GM18519 (cell line): ENCODE results near the gene ADGRV1.
"Not testable (repeated sequence)": the region's sequence is repeated elsewhere in the genome, so short reads cannot be mapped to it uniquely, and the experiment has no call there.

Experiments
- ATAC-seq: cut with Tn5 transposase; IDR thresholded peaks from one replicate; pipeline ENCODE4 v1.9.1; 2021; ENCODE audit warnings: mild to moderate bottlenecking, moderate library complexity; ENCODE audit not compliant: unreplicated experiment, low FRiP score

ADGRV1 gene

DNA sequence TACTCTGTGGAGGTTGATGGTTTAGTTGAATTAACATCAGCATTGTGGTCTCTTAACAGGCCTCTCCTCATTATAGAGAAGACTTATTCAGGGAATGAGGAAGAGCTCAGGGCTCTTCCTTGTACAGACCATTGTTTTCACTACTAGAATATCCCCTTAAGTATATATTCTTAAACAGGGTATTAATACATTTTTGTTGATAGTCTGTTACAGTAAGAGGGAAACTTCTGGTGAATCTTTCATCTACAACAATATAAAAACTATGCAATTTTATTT is 330.7 kb downstream of the ADGRV1 start:
- no peak for ATAC-seq

DNA sequence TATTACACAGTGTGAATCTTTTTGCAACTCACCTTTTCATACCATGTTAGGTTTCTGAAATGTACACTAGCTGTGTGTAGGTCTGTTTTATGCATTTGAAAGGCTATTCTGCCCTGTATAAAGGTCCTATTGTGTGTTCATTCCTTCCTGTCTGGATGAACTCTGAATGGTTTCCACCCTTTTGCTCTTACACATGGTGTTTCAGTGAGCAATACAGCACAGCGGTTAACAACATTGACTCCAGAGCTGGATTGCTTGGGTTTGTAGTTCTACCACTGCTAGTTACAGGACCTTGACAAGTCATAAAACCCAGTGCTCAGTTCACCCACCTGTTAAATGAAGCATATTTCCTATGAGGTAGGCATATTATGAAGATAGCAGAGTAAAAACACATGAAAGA is 331.6 kb downstream of the ADGRV1 start:
- ATAC-seq = no peak

DNA sequence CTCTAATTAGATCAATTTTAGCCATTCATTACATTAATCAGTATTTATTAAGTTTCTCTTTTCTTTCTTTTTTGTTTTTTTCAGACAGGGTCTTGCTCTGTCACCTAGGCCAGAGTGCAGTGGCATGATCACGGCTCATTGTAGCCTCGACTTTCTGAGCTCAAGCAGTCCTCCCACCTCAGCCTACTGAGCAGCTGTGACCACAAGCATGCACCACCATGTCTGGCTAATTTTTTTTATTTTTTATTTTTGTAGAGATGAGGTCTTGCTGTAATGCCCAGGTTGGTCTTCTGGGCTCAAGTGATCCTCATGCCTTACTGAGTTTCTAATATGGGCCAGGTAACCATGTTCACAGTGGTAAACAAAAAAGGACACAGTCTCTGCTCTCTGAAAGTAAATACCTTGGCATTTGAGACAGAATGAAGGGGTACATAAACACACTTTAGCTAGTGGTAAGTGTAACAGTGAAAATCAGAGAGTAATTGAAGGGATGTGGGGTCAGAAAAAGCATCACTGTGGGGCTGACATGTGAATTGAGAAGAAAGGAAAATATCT is 336.3 kb downstream of the ADGRV1 start:
- no peak for ATAC-seq

DNA sequence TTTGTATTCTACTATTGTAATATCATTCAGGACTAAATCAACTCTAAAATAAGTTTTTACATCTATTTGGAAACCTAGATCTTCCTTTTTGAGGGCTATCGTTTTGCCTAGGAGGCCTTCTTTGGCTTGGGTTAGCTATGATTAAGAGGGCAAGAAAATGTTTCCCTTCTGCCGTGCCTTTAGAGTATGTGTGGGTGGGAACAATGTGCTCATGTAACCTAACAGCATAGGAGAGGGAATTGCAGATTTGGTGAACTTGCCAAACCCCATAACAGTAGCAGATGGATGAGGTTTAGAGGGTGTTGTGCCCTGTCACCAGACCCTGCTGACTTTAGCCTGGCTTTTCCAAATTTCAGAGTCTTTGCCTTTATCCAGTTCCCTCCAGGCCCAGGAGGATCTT is 339.0 kb downstream of the ADGRV1 start:
- ATAC-seq = no peak

DNA sequence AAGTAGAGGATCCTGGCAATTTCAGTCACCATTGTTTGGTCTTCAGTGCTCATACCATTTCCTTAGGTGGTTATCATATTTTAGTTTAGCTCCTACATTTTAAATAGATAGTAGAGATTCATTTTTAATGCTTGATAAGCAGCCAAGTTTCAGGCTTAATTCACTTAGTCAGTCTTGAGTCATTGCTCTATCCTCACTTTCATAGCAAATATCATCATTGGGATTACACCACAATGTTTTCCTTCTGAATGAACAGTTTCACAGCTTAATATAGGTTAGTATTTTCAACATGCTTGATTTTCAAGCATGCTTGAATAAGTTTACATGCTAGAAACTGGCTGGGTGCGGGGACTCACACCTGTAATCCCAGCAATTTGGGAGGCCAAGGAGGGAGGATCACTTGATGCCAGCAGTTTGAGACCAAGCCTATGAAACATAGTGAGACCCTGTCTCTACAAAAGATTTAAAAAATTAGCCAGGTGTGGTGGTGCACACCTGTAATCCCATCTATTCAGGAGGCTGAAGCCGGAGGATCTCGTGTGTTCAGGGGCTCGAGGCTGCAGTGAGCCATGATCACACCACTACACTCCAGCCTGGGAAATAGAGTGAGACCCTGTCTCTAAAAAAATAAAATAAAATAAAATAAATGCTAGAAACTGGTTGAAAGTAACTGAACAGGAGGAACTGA is 339.9 kb downstream of the ADGRV1 start:
- ATAC-seq = no peak

DNA sequence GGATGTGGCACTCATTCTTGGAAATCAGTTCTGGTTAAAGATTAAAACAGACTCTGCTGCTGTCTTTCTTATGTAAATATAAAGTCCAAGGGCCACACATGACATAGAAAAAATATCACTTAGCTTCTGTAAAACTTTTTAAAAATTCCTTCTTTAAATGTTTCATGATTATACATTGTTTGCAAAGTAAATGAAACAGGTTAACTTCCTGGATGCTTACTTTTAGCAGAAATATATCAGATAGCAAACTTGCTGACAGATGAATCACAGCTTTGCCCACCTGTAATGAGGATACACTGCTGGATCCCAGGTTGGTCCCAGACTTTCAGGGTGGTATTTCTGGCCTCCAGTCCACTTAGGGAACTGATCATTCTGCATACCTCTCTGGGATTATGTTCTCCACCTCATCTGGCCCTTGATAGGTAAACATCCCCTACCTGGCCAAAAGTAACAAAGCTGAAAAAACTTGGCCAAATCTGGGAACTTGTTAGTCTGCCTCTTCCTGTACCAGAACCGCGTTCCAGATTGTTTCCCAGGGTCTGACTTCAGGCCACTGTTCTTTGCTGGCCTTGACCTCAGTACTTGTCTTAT is 340.5 kb downstream of the ADGRV1 start:
- ATAC-seq = no peak

DNA sequence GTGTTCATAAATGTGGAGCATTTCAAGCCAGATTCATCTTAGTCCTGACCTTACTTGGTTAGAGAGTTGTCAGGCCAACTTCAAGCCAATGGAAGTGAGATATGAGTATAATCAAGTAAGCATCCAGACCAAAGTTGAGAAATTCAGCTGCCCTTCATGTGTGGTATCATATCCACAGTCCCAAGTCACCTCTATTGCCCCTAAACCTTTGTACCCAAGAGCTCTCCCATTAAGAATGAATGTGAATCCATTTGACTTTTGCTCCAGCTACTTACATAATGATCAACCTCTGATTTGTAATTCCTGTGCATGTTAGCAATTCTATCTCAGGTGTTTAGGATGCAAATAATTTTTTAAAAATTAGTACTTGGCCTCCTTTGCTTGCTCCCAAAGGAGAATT is 342.7 kb downstream of the ADGRV1 start:
- ATAC-seq = no peak

DNA sequence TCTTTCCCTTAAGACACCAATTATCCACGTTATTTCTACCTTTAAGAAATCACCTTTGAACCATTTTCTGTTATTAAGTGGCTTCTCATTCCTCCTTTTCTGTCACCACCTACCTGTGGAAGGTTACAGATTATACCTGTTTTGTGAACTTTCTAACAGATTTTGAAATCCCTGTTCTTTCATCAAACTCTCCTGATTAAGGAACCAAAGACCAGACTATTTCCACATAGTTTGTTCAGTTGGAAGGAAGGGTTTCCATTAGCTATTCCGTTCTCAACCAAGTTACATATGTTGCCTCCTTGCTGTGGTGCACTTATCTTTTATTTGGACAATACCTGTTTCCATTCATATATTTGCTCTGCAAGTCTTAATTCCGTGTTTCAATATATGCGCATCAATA is 343.6 kb downstream of the ADGRV1 start:
- no peak for ATAC-seq

DNA sequence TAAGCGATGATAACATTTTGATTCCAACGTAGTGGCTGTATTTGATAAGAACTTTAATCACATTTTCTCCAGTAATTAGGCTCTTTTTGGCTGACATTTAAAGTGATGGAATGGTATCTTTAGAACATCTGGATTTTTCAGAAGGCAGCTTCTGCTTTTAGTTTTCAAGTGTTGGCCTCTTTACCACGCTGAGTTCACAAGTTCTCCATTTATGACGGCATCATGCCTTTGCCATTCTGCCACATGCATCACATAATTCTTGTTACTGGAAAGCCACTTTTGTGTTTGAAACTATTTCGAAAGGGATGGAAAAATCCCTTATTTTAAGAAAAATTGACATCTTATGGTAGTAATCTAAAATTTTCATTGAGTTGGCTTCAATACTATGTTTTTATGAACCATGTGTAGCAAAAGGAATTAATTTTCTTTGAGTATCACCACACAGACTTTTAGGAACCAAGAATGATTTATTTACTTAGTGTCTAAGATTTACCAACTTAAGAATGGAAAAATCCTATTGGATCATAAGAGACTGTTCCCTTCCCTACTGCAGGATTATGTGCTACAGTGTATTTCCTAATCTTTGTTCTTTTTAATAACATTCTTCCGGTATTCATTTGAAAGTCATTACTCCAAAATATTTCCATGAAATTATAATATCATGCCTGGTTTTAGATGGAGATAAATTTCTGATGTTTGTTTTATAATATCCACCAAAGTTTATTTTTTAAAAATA is 344.2 kb downstream of the ADGRV1 start:
- no peak for ATAC-seq

DNA sequence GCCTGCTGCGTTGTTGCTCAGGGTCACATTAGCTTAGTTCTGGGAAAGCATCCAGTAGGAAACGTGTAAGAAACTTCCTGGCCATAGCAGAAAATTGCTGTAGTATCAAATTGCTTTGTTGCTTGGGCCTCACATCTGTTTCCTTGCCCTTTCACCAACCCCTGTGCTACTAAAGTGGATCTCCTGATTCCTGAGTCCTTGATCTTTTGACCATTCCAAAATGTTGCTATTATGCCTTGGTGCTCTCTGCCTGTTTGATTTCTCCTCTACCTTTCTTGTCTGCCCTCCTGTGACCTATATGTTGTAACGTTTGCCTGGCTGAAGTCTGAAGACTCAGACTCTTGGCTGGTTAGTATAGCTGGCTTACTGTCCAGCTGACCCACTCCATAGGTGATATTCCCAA is 350.5 kb downstream of the ADGRV1 start:
- ATAC-seq = no peak

DNA sequence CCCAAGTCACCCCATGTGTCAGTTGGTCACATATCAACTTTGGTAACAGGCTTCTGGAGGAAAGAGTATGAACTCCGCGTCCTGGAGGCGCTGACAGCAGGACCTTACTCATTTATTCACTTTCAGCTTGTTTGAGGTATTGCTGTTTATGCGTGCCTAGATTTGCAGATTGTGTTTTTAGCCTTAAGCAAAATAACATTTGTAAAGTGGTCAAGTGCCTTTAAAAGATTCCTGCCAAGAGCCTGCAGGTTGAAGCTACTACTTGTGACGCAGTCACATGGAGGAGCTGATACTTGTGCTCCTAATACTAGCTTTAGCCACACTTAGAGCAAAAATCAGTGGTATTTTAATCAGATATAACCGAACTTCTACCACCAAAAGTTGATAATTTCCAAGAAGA is 351.3 kb downstream of the ADGRV1 start:
- ATAC-seq = no peak

DNA sequence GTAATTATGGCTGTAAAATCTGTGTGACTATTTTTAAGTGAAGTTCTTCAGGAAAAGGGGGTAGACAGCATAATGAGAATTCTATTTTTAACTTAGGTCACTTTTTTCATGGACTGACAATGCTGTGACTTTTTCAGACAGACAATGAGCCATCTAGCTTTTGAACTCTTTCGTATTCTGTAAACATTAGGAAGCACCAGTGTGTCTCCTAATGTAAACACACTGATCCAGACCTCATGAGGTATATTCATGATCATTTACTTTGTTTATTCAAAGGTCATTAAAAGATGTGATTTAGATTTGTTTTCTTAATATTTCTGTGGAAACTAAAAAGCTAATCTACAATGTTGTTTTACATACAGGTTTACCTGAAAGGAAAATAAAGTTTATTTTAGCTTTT is 352.6 kb downstream of the ADGRV1 start:
- no peak for ATAC-seq

DNA sequence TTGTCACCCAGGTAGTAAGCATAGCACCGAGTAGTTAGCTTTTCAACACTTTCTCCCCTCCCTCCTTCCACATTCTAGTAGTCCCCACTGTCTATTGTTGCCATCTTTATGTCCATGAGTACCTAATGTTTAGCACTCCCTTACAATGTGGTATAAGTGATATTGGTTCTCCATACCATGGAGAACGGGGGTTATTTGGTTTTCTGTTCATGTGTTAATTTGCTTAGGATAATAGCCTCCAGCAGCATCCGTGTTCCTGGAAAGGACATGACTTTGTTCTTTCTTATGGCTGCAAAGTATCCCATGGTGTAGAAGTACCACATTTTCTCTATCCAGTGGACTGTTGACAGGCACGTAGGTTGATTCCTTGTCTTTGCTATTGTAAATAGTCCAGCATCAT is 353.9 kb downstream of the ADGRV1 start:
- no peak for ATAC-seq

DNA sequence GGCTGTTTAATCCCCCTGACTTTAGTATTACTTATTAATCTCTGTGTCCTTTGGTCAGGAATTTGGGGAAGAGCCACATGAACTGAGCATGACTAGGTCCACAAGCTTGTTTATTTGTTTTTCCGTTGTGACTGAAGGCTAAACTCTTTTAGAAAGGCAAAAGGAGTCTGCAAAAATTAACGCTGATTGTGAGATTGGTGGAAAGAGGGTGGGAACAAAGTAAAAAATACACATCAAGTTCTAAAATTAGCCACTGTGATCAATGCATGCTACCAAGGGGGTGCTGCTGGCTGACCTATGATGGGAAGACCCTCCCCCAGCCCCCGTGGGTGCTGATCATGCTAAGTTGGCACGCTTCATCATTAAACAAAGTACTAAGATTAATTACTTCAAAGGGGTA is 356.8 kb downstream of the ADGRV1 start:
- ATAC-seq = no peak

DNA sequence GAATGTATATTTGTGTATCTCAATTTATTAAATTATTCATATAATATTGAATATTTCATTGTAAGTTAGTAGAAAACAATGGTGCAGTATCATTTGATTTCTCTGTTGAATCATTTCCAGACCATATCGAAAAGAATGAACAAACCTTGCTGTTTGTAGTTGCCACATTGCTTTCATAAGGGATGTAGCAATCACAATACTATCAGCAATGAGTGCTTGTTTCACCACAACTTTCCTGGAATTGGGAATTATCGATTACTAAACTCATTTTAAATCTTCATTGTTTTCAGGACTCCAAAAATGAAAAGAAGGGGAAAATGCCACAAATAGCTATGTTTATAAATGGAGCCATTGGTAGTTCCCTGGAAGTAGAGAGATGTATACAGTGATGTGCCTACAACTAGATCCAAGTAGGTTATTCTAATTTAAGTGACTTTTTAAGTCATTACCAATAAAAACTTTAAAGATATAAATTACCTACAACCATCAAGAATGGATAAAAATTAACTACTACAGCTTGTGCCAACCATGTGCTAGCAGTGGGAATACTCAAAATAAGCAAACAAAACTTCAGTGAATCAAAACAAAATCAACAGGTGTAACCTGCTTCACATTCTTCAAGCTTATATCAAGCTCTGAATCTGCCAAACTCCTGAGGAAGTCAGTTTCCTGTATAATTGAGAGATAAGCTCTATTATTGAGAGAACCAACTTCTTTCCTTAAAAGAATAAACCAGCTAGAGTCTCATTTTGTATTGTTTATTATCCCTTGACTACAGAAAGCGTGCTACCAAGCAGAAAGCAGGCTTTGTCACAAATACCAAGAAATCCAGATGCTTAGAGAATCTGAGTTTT is 358.6 kb downstream of the ADGRV1 start:
- no peak for ATAC-seq

DNA sequence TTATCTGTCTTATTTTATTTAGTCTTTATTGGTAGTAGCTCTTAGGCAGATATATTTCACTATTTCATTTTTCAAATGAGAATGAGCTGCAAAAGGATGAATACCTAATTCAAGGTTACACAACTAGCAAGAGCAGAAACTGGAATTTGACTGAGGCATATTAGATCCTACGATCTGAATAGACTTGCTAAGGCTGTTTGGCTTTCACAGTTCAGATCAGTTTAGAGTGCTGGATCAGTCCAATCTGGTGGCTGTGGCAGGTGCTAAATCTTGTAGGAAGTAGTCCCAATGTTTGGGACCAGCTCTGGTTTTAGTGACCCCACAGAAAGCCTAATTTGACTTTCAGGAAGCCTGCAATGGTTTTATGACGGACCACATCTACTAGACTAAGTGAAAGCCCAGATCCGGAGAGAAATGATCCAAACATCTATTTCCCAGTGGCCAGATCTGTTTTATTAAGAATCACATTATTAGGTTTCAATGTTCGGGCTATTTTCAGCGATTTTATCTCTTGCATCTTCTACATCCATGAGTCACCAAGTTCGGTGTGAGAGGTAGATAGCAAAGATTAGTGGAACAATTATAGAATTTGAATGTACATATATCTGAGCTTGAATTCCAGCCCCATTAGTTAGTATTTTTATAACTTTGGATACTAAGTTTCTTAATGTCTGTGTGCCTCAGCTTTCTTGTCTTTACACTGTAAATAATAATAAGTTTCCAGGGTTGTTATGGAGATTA is 359.5 kb downstream of the ADGRV1 start:
- ATAC-seq = no peak

DNA sequence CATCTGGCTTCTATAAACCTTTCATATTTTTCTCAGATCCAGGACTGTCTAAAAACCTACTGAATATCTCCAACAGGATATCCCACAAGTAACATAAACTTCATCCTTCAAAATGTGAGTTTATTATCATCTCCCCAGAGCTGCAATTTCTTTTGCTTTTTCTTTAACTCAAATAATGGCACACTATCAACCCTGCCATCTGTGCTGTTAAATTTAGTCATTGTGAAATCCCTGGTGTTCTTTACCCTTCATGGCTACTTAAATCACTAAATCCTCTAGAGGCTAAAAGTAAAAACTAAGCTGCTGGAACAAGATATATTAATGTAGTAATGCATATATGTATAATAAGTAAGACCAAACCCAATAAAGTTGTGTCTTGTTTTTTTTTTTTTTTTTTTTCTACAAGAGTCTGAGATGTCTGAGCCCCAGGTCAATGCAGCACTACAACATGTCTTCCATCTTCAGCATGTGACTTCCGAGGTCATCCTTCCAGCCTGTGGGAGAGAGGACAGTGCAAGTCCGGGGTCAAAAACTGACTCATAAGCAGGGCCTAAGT is 362.9 kb downstream of the ADGRV1 start:
- ATAC-seq = no peak

DNA sequence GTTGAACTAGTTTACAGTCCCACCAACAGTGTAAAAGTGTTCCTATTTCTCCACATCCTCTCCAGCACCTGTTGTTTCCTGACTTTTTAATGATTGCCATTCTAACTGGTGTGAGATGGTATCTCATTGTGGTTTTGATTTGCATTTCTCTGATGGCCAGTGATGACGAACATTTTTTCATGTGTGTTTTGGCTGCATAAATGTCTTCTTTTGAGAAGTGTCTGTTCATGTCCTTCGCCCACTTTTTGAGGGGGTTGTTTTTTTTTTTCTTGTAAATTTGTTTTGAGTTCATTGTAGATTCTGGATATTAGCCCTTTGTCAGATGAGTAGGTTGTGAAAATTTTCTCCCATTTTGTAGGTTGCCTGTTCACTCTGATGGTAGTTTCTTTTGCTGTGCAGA is 365.6 kb downstream of the ADGRV1 start:
- ATAC-seq = not testable (repeated sequence)

DNA sequence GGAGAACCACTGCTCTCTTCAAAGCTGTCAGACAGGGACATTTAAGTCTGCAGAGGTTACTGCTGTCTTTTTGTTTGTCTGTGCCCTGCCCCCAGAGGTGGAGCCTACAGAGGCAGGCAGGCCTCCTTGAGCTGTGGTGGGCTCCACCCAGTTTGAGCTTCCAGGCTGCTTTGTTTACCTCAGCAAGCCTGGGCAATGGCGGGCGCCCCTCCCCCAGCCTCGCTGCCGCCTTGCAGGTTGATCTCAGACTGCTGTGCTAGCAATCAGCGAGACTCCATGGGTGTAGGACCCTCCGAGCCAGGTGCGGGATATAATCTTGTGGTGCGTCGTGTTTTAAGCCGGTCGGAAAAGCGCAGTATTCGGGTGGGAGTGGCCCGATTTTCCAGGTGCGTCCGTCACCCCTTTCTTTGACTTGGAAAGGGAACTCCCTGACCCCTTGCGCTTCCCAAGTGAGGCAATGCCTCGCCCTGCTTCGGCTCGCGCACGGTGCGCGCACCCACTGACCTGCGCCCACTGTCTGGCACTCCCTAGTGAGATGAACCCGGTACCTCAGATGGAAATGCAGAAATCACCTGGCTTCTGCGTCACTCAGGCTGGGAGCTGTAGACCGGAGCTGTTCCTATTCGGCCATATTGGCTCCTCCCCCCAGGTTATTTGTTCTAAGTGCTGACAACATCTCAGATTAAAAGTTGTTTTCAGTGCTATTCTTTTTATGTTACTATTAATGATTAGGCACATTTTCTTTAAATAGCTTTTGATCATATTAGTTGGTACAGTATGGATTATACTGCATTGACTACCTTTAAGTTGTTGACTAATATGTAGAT is 370.6 kb downstream of the ADGRV1 start:
- not testable (repeated sequence) for ATAC-seq
